ENCODE results near the gene LIX1. TPM values are rescaled to one million over a fixed set of nuclear protein-coding genes. Genes with fewer than 3 reads are reported as not detected.

Gene LIX1
- total RNA-seq, 1 experiment from 2014 or later: not detected

DNA sequence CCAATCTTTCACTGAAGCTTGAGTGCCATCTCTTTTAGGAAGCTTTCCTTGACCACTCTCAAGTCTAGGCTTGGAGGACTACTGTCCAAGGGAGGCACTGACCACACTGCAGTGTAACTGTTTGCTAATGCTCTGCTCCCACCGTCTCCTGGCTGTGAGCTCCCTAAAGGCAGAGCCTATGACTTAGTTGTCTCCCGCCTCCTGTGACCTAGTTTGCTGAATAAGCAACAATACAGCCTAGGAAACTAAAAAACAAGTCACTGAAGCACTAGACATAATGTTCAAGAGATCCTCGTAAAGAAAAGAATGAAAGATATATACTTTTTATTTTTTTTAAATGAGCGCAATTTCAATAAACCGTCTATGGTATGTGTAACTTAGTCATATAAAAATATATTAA is 31.4 kb downstream of the LIX1 start:
- H3K4me3 Mint-ChIP-seq (ENCODE audit: unreplicated experiment): no peak overlapping the region
- no peaks in the 10 kb centered on the region for H3K36me3 Mint-ChIP-seq (ENCODE audit: insufficient read depth, unreplicated experiment)
- H3K27me3 Mint-ChIP-seq (ENCODE audit: insufficient read depth, unreplicated experiment): no peaks in the 10 kb centered on the region
- H3K27ac Mint-ChIP-seq (ENCODE audit: low read depth, unreplicated experiment): no peak overlapping the region
- no peak for DNase-seq (ENCODE audit: unreplicated experiment)
- intact Hi-C loops (cut with micrococcal nuclease): no loop called here
- H3K9me3 Mint-ChIP-seq (ENCODE audit: unreplicated experiment): no peaks in the 10 kb centered on the region
- TF ChIP-seq, protein P1, sequence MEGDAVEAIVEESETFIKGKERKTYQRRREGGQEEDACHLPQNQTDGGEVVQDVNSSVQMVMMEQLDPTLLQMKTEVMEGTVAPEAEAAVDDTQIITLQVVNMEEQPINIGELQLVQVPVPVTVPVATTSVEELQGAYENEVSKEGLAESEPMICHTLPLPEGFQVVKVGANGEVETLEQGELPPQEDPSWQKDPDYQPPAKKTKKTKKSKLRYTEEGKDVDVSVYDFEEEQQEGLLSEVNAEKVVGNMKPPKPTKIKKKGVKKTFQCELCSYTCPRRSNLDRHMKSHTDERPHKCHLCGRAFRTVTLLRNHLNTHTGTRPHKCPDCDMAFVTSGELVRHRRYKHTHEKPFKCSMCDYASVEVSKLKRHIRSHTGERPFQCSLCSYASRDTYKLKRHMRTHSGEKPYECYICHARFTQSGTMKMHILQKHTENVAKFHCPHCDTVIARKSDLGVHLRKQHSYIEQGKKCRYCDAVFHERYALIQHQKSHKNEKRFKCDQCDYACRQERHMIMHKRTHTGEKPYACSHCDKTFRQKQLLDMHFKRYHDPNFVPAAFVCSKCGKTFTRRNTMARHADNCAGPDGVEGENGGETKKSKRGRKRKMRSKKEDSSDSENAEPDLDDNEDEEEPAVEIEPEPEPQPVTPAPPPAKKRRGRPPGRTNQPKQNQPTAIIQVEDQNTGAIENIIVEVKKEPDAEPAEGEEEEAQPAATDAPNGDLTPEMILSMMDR (IDR thresholded peaks at IDR 0.05; ENCODE audit: unreplicated experiment): no peak
- ChIA-PET POLR2A (interaction anchor here (0.9 kb wide), 1 partner anchor 10 kb away, joined by 3 read pairs; no protein-coding TSS in a partner anchor), CTCF (interaction anchor here (0.6 to 1.2 kb wide), 3 partner anchors 51 to 244 kb away, joined by 3 to 4 read pairs (median 3); no protein-coding TSS in a partner anchor)
- H3K4me1 Mint-ChIP-seq (ENCODE audit: insufficient read depth, unreplicated experiment): no peaks in the 10 kb centered on the region
- BruUV-seq (replicated peaks): no TSS peak

DNA sequence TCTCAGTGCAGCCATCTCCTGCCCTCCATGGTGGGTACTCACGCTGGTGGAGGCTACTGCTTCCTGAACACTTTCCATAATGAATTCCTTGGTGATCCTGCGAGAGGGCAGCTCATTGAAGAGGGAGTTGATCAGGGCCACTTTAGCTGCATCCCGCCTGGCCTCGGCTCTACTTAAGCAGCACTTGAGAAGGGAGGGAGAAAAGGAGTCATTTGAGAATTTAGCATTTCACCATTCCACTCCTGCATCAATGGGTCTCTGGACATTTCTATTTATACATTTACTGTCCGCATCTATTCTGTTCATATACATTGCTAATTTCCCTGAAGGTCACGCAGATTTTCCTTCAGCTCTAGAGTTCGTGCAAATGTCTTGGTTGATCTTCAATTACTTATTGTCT is 35.1 kb downstream of the LIX1 start:
- ChIA-PET POLR2A (interaction anchor here (1.1 kb wide), 1 partner anchor 15 kb away, joined by 3 read pairs; no protein-coding TSS in a partner anchor), CTCF (no interaction called here)
- H3K27me3 Mint-ChIP-seq (ENCODE audit: insufficient read depth, unreplicated experiment): no peaks in the 10 kb centered on the region
- TF ChIP-seq, protein P1 (IDR thresholded peaks at IDR 0.05; ENCODE audit: unreplicated experiment): no peak
- no peaks in the 10 kb centered on the region for H3K36me3 Mint-ChIP-seq (ENCODE audit: insufficient read depth, unreplicated experiment)
- no peak overlapping the region for H3K27ac Mint-ChIP-seq (ENCODE audit: low read depth, unreplicated experiment)
- no TSS peak for BruUV-seq (replicated peaks)
- H3K9me3 Mint-ChIP-seq (ENCODE audit: unreplicated experiment): no peaks in the 10 kb centered on the region
- H3K4me3 Mint-ChIP-seq (ENCODE audit: unreplicated experiment): no peak overlapping the region
- intact Hi-C loops (cut with micrococcal nuclease): no loop called here
- DNase-seq (ENCODE audit: unreplicated experiment): no peak
- no peaks in the 10 kb centered on the region for H3K4me1 Mint-ChIP-seq (ENCODE audit: insufficient read depth, unreplicated experiment)

DNA sequence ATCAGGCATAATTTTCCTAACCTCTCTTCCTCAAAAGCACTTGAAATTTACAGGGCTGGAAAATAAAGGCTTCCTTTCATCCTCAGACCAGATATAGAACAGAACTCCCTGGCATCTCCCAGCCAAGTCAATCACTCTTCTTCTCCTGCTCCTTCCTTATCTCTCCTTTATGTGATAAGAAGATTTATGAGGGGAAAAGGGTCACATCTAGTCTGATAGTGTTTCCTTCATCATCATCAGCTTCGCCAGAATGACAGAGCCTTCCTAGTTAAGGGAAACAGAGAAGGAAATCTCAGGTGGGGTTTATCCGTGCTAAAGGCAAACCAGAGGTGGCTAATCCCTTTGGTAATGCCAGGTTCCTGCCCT is 36.2 kb downstream of the LIX1 start:
- CTCF ChIA-PET: interaction anchor here (0.6 to 0.9 kb wide), 2 partner anchors 62 to 74 kb away, joined by 3 read pairs; no protein-coding TSS in a partner anchor

DNA sequence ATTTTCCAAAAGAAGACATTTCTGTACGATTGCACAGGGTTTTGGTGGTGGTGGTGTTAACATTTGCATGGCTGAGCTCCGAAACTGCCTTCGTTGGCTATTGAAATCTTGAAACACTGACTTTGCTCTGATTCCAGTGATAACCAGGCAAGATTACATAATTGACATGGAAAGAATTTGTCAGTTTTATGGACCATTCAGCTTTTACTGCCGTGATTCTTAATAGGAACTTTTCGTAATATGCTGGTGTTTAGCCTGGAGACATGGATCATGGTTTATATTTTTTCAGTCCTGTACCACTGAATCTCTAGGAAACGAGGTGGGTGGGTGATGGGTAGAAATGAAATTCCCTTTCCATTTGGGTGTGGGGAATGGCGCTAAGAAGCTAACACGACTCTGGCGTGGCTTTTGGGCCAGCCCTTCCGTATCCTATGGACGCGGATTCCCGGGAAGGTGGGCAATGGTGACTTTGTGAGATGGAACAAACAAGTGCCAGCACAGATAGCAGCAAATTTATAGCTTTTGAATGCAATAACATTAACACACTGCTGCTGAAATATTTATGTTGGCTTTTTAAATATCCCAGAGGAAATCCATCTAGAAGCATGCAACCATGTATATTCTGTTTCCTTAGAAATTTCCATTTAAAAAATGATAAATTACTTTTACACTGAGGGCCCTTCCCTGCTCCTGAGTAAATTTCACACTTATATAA is 36.8 kb downstream of the LIX1 start:
- BruUV-seq (replicated peaks): no TSS peak
- no peak for DNase-seq (ENCODE audit: unreplicated experiment)
- CTCF ChIA-PET: interaction anchor here (0.6 to 0.9 kb wide), 3 partner anchors 62 to 85 kb away, joined by 3 read pairs; no protein-coding TSS in a partner anchor
- POLR2A ChIA-PET: interaction anchor here (0.6 kb wide), 1 partner anchor 10 kb away, joined by 3 read pairs; no protein-coding TSS in a partner anchor
- TF ChIP-seq, protein P1 (IDR thresholded peaks at IDR 0.05; ENCODE audit: unreplicated experiment): no peak
- H3K27me3 Mint-ChIP-seq (ENCODE audit: insufficient read depth, unreplicated experiment): no peaks in the 10 kb centered on the region
- H3K9me3 Mint-ChIP-seq (ENCODE audit: unreplicated experiment): peaks cover 3% of the 10 kb centered on the region
- intact Hi-C loops (cut with micrococcal nuclease): no loop called here
- H3K36me3 Mint-ChIP-seq (ENCODE audit: insufficient read depth, unreplicated experiment): no peaks in the 10 kb centered on the region
- H3K27ac Mint-ChIP-seq (ENCODE audit: low read depth, unreplicated experiment): no peak overlapping the region
- no peaks in the 10 kb centered on the region for H3K4me1 Mint-ChIP-seq (ENCODE audit: insufficient read depth, unreplicated experiment)
- no peak overlapping the region for H3K4me3 Mint-ChIP-seq (ENCODE audit: unreplicated experiment)

More for the DNA sequence above, 36.2 kb downstream of the LIX1 start:
- TF ChIP-seq, protein P1 (IDR thresholded peaks at IDR 0.05; ENCODE audit: unreplicated experiment): no peak
- POLR2A ChIA-PET: interaction anchor here (0.6 to 1.1 kb wide), 2 partner anchors 10 to 16 kb away, joined by 3 read pairs; no protein-coding TSS in a partner anchor
- DNase-seq (ENCODE audit: unreplicated experiment): no peak
- intact Hi-C loops (cut with micrococcal nuclease): no loop called here
- Mint-ChIP-seq H3K4me3 (ENCODE audit: unreplicated experiment) (no peak overlapping the region), H3K27me3 (ENCODE audit: insufficient read depth, unreplicated experiment) (no peaks in the 10 kb centered on the region), H3K9me3 (ENCODE audit: unreplicated experiment) (no peaks in the 10 kb centered on the region), H3K4me1 (ENCODE audit: insufficient read depth, unreplicated experiment) (no peaks in the 10 kb centered on the region), H3K36me3 (ENCODE audit: insufficient read depth, unreplicated experiment) (no peaks in the 10 kb centered on the region), H3K27ac (ENCODE audit: low read depth, unreplicated experiment) (no peak overlapping the region)
- BruUV-seq (replicated peaks): no TSS peak
